DMS53 treated with DMSO at 0.1 percent for 48 hours (cell line): Measurements from ENCODE around the gene OR5B3.
"Not testable (repeated sequence)": the region's sequence is repeated elsewhere in the genome, so short reads cannot be mapped to it uniquely, and the experiment has no call there.

Source experiments
- DNase-seq: peaks from one replicate; lab custom pipeline; 2025; ENCODE audit not compliant: unreplicated experiment; lab: John Stamatoyannopoulos, UW

The OR5B3 gene

GRCh38 chr11:58406774-58407173, at the start of gene OR5B3:
OR5B3 (minus strand) TSS chr11:58406874; CDS start chr11:58403409, 3,465 bp downstream.
- no peak for DNase-seq

GRCh38 chr11:58451585-58451984, 44.9 kb upstream of the OR5B3 start:
- DNase-seq: no peak

- DNase-seq: no peak
Observed at GRCh38 chr11:58446294-58446693, 39.6 kb upstream of the OR5B3 start.

GRCh38 chr11:58444300-58444699, 37.6 kb upstream of the OR5B3 start:
- no peak for DNase-seq

- DNase-seq: no peak
Observed at GRCh38 chr11:58442136-58442535, 35.5 kb upstream of the OR5B3 start, which contains the start of gene OR5B12. OR5B12 (minus strand) TSS chr11:58442236; CDS start chr11:58440151, 2,085 bp downstream.

GRCh38 chr11:58438486-58438885, 31.8 kb upstream of the OR5B3 start:
- DNase-seq: no peak

- no peak for DNase-seq
Observed at GRCh38 chr11:58434217-58434616, 27.5 kb upstream of the OR5B3 start.

GRCh38 chr11:58433638-58434203, 27.0 kb upstream of the OR5B3 start:
- no peak for DNase-seq

- DNase-seq: no peak
Observed at GRCh38 chr11:58429273-58429672, 22.6 kb upstream of the OR5B3 start.

GRCh38 chr11:58428021-58428420, 21.3 kb upstream of the OR5B3 start, which contains the start of gene OR5B2:
OR5B2 (minus strand) TSS chr11:58428121; CDS start chr11:58423261, 4,860 bp downstream.
- no peak for DNase-seq

GRCh38 chr11:58399622-58400021, 7.1 kb downstream of the OR5B3 start:
- not testable (repeated sequence) for DNase-seq

GRCh38 chr11:58395581-58395980, 11.1 kb downstream of the OR5B3 start:
- DNase-seq: no peak

- DNase-seq: no peak
Observed at GRCh38 chr11:58394195-58394594, 12.5 kb downstream of the OR5B3 start.

- peak; percentile 2 for DNase-seq
Observed at GRCh38 chr11:58392746-58393145, 13.9 kb downstream of the OR5B3 start.

- no peak for DNase-seq
Observed at GRCh38 chr11:58391879-58392278, 14.8 kb downstream of the OR5B3 start.

GRCh38 chr11:58390551-58391063, 16.1 kb downstream of the OR5B3 start:
- no peak for DNase-seq

- no peak for DNase-seq
Observed at GRCh38 chr11:58358969-58359368, 47.7 kb downstream of the OR5B3 start, which contains the start of gene OR5B17. OR5B17 (minus strand) TSS chr11:58359069; CDS start chr11:58359069, 0 bp downstream.

- DNase-seq: no peak
Observed at GRCh38 chr11:58354727-58355126, 51.9 kb downstream of the OR5B3 start.
